HG03097 (cell line): ENCODE measurements around the gene CBX5.
"Not testable (repeated sequence)": the region's sequence is repeated elsewhere in the genome, so short reads cannot be mapped to it uniquely, and the experiment has no call there.

Source experiments
- ATAC-seq: cut with Tn5 transposase; IDR thresholded peaks from one replicate; pipeline ENCODE4 v1.9.1; 2021; ENCODE audit not compliant: unreplicated experiment, low FRiP score

The CBX5 gene

GRCh38 chr12:54294953-54295566 lies 15.1 kb upstream of the CBX5 start:
- ATAC-seq: no peak

- no peak for ATAC-seq
Observed at GRCh38 chr12:54294152-54294952, 14.4 kb upstream of the CBX5 start.

GRCh38 chr12:54292931-54293241 lies 13.0 kb upstream of the CBX5 start:
- no peak for ATAC-seq

GRCh38 chr12:54292083-54292930 lies 12.4 kb upstream of the CBX5 start:
- no peak for ATAC-seq

- no peak for ATAC-seq
Observed at GRCh38 chr12:54287261-54288157, 7.6 kb upstream of the CBX5 start.

GRCh38 chr12:54286042-54287030 lies 6.4 kb upstream of the CBX5 start:
- no peak for ATAC-seq

- no peak for ATAC-seq
Observed at GRCh38 chr12:54285150-54286041, 5.5 kb upstream of the CBX5 start.

GRCh38 chr12:54284070-54284780 lies 4.3 kb upstream of the CBX5 start:
- not testable (repeated sequence) for ATAC-seq

- no peak for ATAC-seq
Observed at GRCh38 chr12:54282949-54283593, 3.1 kb upstream of the CBX5 start.

GRCh38 chr12:54281694-54282093 lies 1.8 kb upstream of the CBX5 start:
- ATAC-seq: not testable (repeated sequence)

- ATAC-seq: not testable (repeated sequence)
Observed at GRCh38 chr12:54281261-54281638, 1.3 kb upstream of the CBX5 start.

- peak; percentile 88 for ATAC-seq
Observed at GRCh38 chr12:54280468-54281260, 742 bp upstream of the CBX5 start, which contains the start of gene HNRNPA1. HNRNPA1 (plus strand) TSS chr12:54280726; CDS start chr12:54280808, 82 bp downstream.

GRCh38 chr12:54279227-54279631 lies 693 bp downstream of the CBX5 start:
- ATAC-seq: no peak

- ATAC-seq: no peak
Observed at GRCh38 chr12:54277823-54278276, 2.1 kb downstream of the CBX5 start.

GRCh38 chr12:54276368-54276767 lies 3.6 kb downstream of the CBX5 start:
- ATAC-seq: no peak

- ATAC-seq: no peak
Observed at GRCh38 chr12:54273981-54274380, 5.9 kb downstream of the CBX5 start.
